A549 (cell line): ENCODE results near the gene PRPSAP1. TPM values are rescaled to one million over a fixed set of nuclear protein-coding genes. Genes with fewer than 3 reads are reported as not detected.

Source experiments
- ATOH8 ChIP-seq: fragments of 250-450 bp; sonication (Bioruptor Pico); IDR thresholded peaks from 2 replicates; pipeline ENCODE4 v1.5.0; 2020; ENCODE audit warnings: low read depth, mild to moderate bottlenecking, moderate library complexity
- BHLHE40 ChIP-seq: IDR thresholded peaks from 2 replicates; pipeline ENCODE4 v1.6.1; 2012; ENCODE audit warnings: low read depth, low read length, inconsistent platforms
- CBX8 ChIP-seq: fragments of 200-600 bp; sonication (generic); IDR thresholded peaks from 2 replicates; pipeline ENCODE4 v1.6.1; 2016
- CEBPB ChIP-seq, 2 experiments: fragments of >200 bp in 1 of 2; sonication (Bioruptor Twin) in 1 of 2; formaldehyde crosslinking in 1 of 2; IDR thresholded peaks; 2 replicates each; pipeline ENCODE4 v1.6.1; 2012 to 2016
- CTCF ChIP-seq: fragments of >200 bp; sonication (Bioruptor Twin); formaldehyde crosslinking; IDR thresholded peaks from 3 replicates; pipeline ENCODE4 v1.5.1; 2016
- EP300 ChIP-seq, 2 experiments: fragments of >200 bp; sonication (Bioruptor Twin); formaldehyde crosslinking; IDR thresholded peaks; 2 replicates in 1 of 2; 3 replicates in 1 of 2; pipeline ENCODE4 v1.6.1; 2016 to 2017
- FOXS1 ChIP-seq: fragments of 250-450 bp; sonication (Bioruptor Pico); IDR thresholded peaks from 2 replicates; pipeline ENCODE4 v1.5.0; 2020; ENCODE audit warnings: mild to moderate bottlenecking, moderate library complexity
- GATA3 ChIP-seq: IDR thresholded peaks from 2 replicates; pipeline ENCODE4 v1.6.1; 2012; ENCODE audit warnings: borderline replicate concordance
- HES2 ChIP-seq: fragments of >200 bp; sonication (Bioruptor Twin); formaldehyde crosslinking; IDR thresholded peaks from 2 replicates; pipeline ENCODE4 v1.6.1; 2016
- HEYL ChIP-seq: fragments of 250-450 bp; sonication (Bioruptor Pico); IDR thresholded peaks from 2 replicates; pipeline ENCODE4 v1.8.0; 2021; ENCODE audit warnings: mild to moderate bottlenecking, moderate library complexity
- HOXA7 ChIP-seq: fragments of 250-450 bp; sonication (Bioruptor Pico); IDR thresholded peaks from 2 replicates; pipeline ENCODE4 v1.5.0; 2020; ENCODE audit warnings: mild to moderate bottlenecking, moderate library complexity
- HOXB13 ChIP-seq: fragments of 250-450 bp; sonication (Bioruptor Pico); IDR thresholded peaks from 2 replicates; pipeline ENCODE4 v1.5.0; 2020; ENCODE audit warnings: low read depth, mild to moderate bottlenecking, moderate library complexity
- HOXB5 ChIP-seq: fragments of 250-450 bp; sonication (Bioruptor Pico); IDR thresholded peaks from 2 replicates; pipeline ENCODE4 v1.5.0; 2020; ENCODE audit warnings: mild to moderate bottlenecking, moderate library complexity
- KDM1A ChIP-seq: fragments of 200-600 bp; sonication (generic); IDR thresholded peaks from 2 replicates; pipeline ENCODE4 v1.6.1; 2016; ENCODE audit warnings: low read depth, mild to moderate bottlenecking
- MYC ChIP-seq: IDR thresholded peaks from 2 replicates; pipeline ENCODE4 v1.6.1; 2012; ENCODE audit warnings: mild to moderate bottlenecking, inconsistent platforms, low read length, improper control_type of control experiment, borderline replicate concordance
- NPAS2 ChIP-seq: fragments of 250-450 bp; sonication (Bioruptor Pico); IDR thresholded peaks from 2 replicates; pipeline ENCODE4 v1.8.0; 2022; ENCODE audit warnings: mild to moderate bottlenecking, moderate library complexity, borderline replicate concordance
- NR3C1 ChIP-seq: fragments of >200 bp; sonication (Bioruptor Twin); formaldehyde crosslinking; IDR thresholded peaks from 3 replicates; pipeline ENCODE4 v1.6.1; 2017
- PBX3 ChIP-seq: IDR thresholded peaks from 2 replicates; pipeline ENCODE4 v1.6.1; 2012
- PHF8 ChIP-seq: fragments of 200-600 bp; sonication (generic); IDR thresholded peaks from 2 replicates; pipeline ENCODE4 v1.6.1; 2016; ENCODE audit warnings: low read depth, mild to moderate bottlenecking, antibody characterized with exemption, moderate library complexity, borderline replicate concordance
- POLR2A ChIP-seq: IDR thresholded peaks from 2 replicates; pipeline ENCODE4 v1.6.1; 2012; ENCODE audit warnings: mild to moderate bottlenecking, low read length
- POLR2AphosphoS2 ChIP-seq: conservative IDR thresholded peaks from 2 replicates; pipeline ENCODE4 v1.6.1; 2012; ENCODE audit warnings: low read length, improper control_type of control experiment, inconsistent platforms
- RAD21 ChIP-seq, 2 experiments: fragments of >200 bp in 1 of 2; sonication (Bioruptor Twin) in 1 of 2; formaldehyde crosslinking in 1 of 2; IDR thresholded peaks in 1 of 2; conservative IDR thresholded peaks in 1 of 2; 2 replicates in 1 of 2; 3 replicates in 1 of 2; pipeline ENCODE4 v1.6.1; 2012 to 2018; ENCODE audit warnings: inconsistent platforms in 1 of 2
- RARB ChIP-seq: fragments of 250-450 bp; sonication (Bioruptor Pico); IDR thresholded peaks from 2 replicates; pipeline ENCODE4 v1.8.0; 2021; ENCODE audit warnings: mild to moderate bottlenecking, moderate library complexity
- REST ChIP-seq: fragments of 200-600 bp; sonication (generic); IDR thresholded peaks from 2 replicates; pipeline ENCODE4 v1.6.1; 2016; ENCODE audit warnings: antibody characterized with exemption, mild to moderate bottlenecking, moderate library complexity
- RNF2 ChIP-seq: fragments of 200-600 bp; sonication (generic); IDR thresholded peaks from 2 replicates; pipeline ENCODE4 v1.6.1; 2016; ENCODE audit warnings: low read depth, mild to moderate bottlenecking, antibody characterized with exemption, moderate library complexity, borderline replicate concordance
- SMC3 ChIP-seq: fragments of >200 bp; sonication (Bioruptor Twin); formaldehyde crosslinking; IDR thresholded peaks from 3 replicates; pipeline ENCODE4 v1.6.1; 2018; ENCODE audit warnings: inconsistent platforms
- TP53 ChIP-seq: fragments of 250-450 bp; sonication (Bioruptor Pico); IDR thresholded peaks from 2 replicates; pipeline ENCODE4 v1.5.0; 2021; ENCODE audit warnings: mild to moderate bottlenecking, moderate library complexity
- USF2 ChIP-seq: fragments of 450-650 bp; IDR thresholded peaks from 2 replicates; pipeline ENCODE4 v1.6.1; 2014; ENCODE audit warnings: antibody characterized with exemption
- ZC3H11A ChIP-seq: fragments of 450-650 bp; IDR thresholded peaks from 2 replicates; pipeline ENCODE4 v1.6.1; 2014; ENCODE audit warnings: antibody characterized with exemption, mild to moderate bottlenecking
- ZNF302 ChIP-seq: fragments of 250-450 bp; sonication (Bioruptor Pico); IDR thresholded peaks from 2 replicates; pipeline ENCODE4 v1.9.0; 2021; ENCODE audit warnings: inconsistent platforms, mild to moderate bottlenecking, moderate library complexity
- polyA plus RNA-seq, 4 experiments: library from polyadenylated mRNA; depleted of rRNA in 3 of 4; stranded (reverse); fragments of >200 nt; fragmentation: RNase III in 1 of 4; extraction: RNeasy Plus Mini Kit Qiagen cat#74134 plus additional on column Dnase treatment in 1 of 4; gene quantifications; 2 replicates in 3 of 4; 3 replicates in 1 of 4; pipeline ENCODE4 v1.2.3, GENCODE V29; 2011 to 2017

The PRPSAP1 gene
- polyA plus RNA-seq, 2 of the 4 experiments (the other 2 are of a cell fraction): 63.3 to 80.9 TPM

- no peak for TF ChIP-seq HES2
- no peak for TF ChIP-seq NPAS2 (CRISPR knock-in tag)
- TF ChIP-seq SMC3: no peak
- no peak for TF ChIP-seq ZC3H11A
- TF ChIP-seq RNF2: peak; percentile 91
- TF ChIP-seq HOXB13 (CRISPR knock-in tag): no peak
- TF ChIP-seq NR3C1: no peak
- TF ChIP-seq BHLHE40: 0 out of 2 replicates have a peak, but pooled peaks have one; percentile 9
- TF ChIP-seq PHF8: 0 out of 2 replicates have a peak, but pooled peaks have one; percentile 13
- no peak for TF ChIP-seq POLR2AphosphoS2
- 0 out of 2 replicates have a peak, but pooled peaks have one; percentile 8 for TF ChIP-seq ATOH8 (CRISPR knock-in tag)
- no peak for TF ChIP-seq ZNF302 (CRISPR knock-in tag)
- no peak for TF ChIP-seq CTCF
- TF ChIP-seq HEYL (CRISPR knock-in tag): no peak
- TF ChIP-seq KDM1A: no peak
- TF ChIP-seq POLR2A: no peak
- no peak for TF ChIP-seq PBX3
- no peak for TF ChIP-seq HOXB5
- TF ChIP-seq GATA3: no peak
- TF ChIP-seq EP300 (IDR thresholded peaks at IDR 0.05): no peak
- TF ChIP-seq FOXS1 (CRISPR knock-in tag): no peak
- TF ChIP-seq MYC: no peak
- TF ChIP-seq REST: no peak
- no peak for TF ChIP-seq HOXA7 (CRISPR knock-in tag)
- TF ChIP-seq RARB (CRISPR knock-in tag): no peak
- TF ChIP-seq CEBPB (IDR thresholded peaks at IDR 0.05): no peak
- no peak for TF ChIP-seq TP53 (CRISPR knock-in tag)
- TF ChIP-seq RAD21 (conservative IDR thresholded peaks at IDR 0.05 in 1 of 2, IDR thresholded peaks at IDR 0.05 in 1 of 2): no peak
- TF ChIP-seq CBX8: no peak
- no peak for TF ChIP-seq USF2
Measured at GRCh38 chr17:76383546-76384221, 30.0 kb upstream of the PRPSAP1 start (continued).
